HEK293 (cell line): ENCODE data around the gene LIN52.

Experiments
- CTCF ChIA-PET: fragments of 350-600 bp; formaldehyde crosslinking; extraction: SDS; loops from one replicate; lab custom pipeline; 2021; ENCODE audit warnings: antibody characterized with exemption; lab: Yijun Ruan, JAX
- POLR2A ChIA-PET: fragments of 300-600 bp; formaldehyde crosslinking; extraction: SDS; loops from one replicate; lab custom pipeline; 2020; ENCODE audit warnings: antibody characterized with exemption, inconsistent platforms; lab: Yijun Ruan, JAX
- H3K27ac ChIP-seq: fragments of 200-500 bp; sonication (Bioruptor generic); 2 replicates; pipeline ENCODE4 v1.5.1; 2014; ENCODE audit warnings: low read depth, low read length, control low read depth, inconsistent platforms; ENCODE audit errors: extremely low read depth
- H3K36me3 ChIP-seq, 2 experiments: fragments of 200-500 bp in 1 of 2; sonication (Bioruptor generic) in 1 of 2; 1 replicate in 1 of 2; 2 replicates in 1 of 2; pipeline ENCODE4 v1.5.1; 2014 to 2017; ENCODE audit warnings: inconsistent platforms in 2 of 2, low read length in 2 of 2; ENCODE audit not compliant: control insufficient read depth in 2 of 2, insufficient read depth in 1 of 2
- H3K4me1 ChIP-seq: fragments of 200-500 bp; sonication (Bioruptor generic); 2 replicates; pipeline ENCODE4 v1.5.1; 2014; ENCODE audit warnings: mild to moderate bottlenecking, low read length, inconsistent platforms; ENCODE audit not compliant: control insufficient read depth, insufficient read depth
- H3K4me3 ChIP-seq: 2 replicates; pipeline ENCODE4 v1.5.1; 2011; ENCODE audit warnings: low read depth, mild to moderate bottlenecking, control low read depth, low read length, moderate library complexity
- H3K9me3 ChIP-seq: fragments of 200-500 bp; sonication (Bioruptor generic); 2 replicates; pipeline ENCODE4 v1.5.1; 2014; ENCODE audit warnings: low read depth, low read length, inconsistent platforms; ENCODE audit not compliant: control insufficient read depth, insufficient read depth
- EGR2 ChIP-seq: fragments of 450-650 bp; formaldehyde crosslinking; IDR thresholded peaks from 2 replicates; pipeline ENCODE4 v1.5.1; 2016; ENCODE audit warnings: low read depth, missing biosample characterization, missing genetic modification characterization
- GLIS1 ChIP-seq: fragments of 450-650 bp; formaldehyde crosslinking; IDR thresholded peaks from 2 replicates; pipeline ENCODE4 v1.5.1; 2016; ENCODE audit warnings: missing biosample characterization, missing genetic modification characterization
- INSM2 ChIP-seq: fragments of 450-650 bp; formaldehyde crosslinking; IDR thresholded peaks from 2 replicates; pipeline ENCODE4 v1.5.1; 2016; ENCODE audit warnings: missing biosample characterization, missing genetic modification characterization
- KLF8 ChIP-seq: fragments of 450-650 bp; formaldehyde crosslinking; IDR thresholded peaks from 2 replicates; pipeline ENCODE4 v1.5.1; 2016; ENCODE audit warnings: missing biosample characterization, missing genetic modification characterization
- KLF9 ChIP-seq: fragments of 450-650 bp; formaldehyde crosslinking; IDR thresholded peaks from 2 replicates; pipeline ENCODE4 v1.5.1; 2016; ENCODE audit warnings: missing biosample characterization, missing genetic modification characterization, low read depth
- MEIS1 ChIP-seq: sonication (generic); formaldehyde crosslinking; IDR thresholded peaks from 2 replicates; pipeline ENCODE4 v1.8.1; 2022; ENCODE audit warnings: missing genetic modification reagents, mild to moderate bottlenecking, borderline replicate concordance
- SP2 ChIP-seq: fragments of 450-650 bp; formaldehyde crosslinking; IDR thresholded peaks from 2 replicates; pipeline ENCODE4 v1.5.1; 2016; ENCODE audit warnings: missing biosample characterization, missing genetic modification characterization
- YY2 ChIP-seq: fragments of 450-650 bp; formaldehyde crosslinking; IDR thresholded peaks from 2 replicates; pipeline ENCODE4 v1.5.1; 2016; ENCODE audit warnings: missing biosample characterization, missing genetic modification characterization
- ZBTB11 ChIP-seq: fragments of 450-650 bp; formaldehyde crosslinking; conservative IDR thresholded peaks from 2 replicates; pipeline ENCODE4 v1.5.1; 2016; ENCODE audit warnings: low read depth, missing biosample characterization, missing genetic modification characterization
- ZBTB17 ChIP-seq: fragments of 450-650 bp; formaldehyde crosslinking; IDR thresholded peaks from 2 replicates; pipeline ENCODE4 v1.5.1; 2016; ENCODE audit warnings: missing biosample characterization, missing genetic modification characterization
- ZBTB21 ChIP-seq: fragments of 450-650 bp; formaldehyde crosslinking; IDR thresholded peaks from 2 replicates; pipeline ENCODE4 v1.5.1; 2017; ENCODE audit warnings: missing biosample characterization, missing genetic modification characterization
- ZBTB8A ChIP-seq: fragments of 450-650 bp; formaldehyde crosslinking; IDR thresholded peaks from 2 replicates; pipeline ENCODE4 v1.5.1; 2016; ENCODE audit warnings: missing biosample characterization, missing genetic modification characterization
- ZNF133 ChIP-seq: fragments of 450-650 bp; formaldehyde crosslinking; IDR thresholded peaks from 2 replicates; pipeline ENCODE4 v1.5.1; 2016; ENCODE audit warnings: missing biosample characterization, missing genetic modification characterization
- ZNF184 ChIP-seq: fragments of 450-650 bp; IDR thresholded peaks from 2 replicates; pipeline ENCODE4 v1.5.1; 2018; ENCODE audit warnings: missing biosample characterization, mild to moderate bottlenecking, missing genetic modification characterization
- ZNF211 ChIP-seq: fragments of 450-650 bp; formaldehyde crosslinking; IDR thresholded peaks from 2 replicates; pipeline ENCODE4 v1.5.1; 2016; ENCODE audit warnings: low read depth, missing biosample characterization, missing genetic modification characterization
- ZNF23 ChIP-seq: fragments of 450-650 bp; formaldehyde crosslinking; IDR thresholded peaks from 2 replicates; pipeline ENCODE4 v1.5.1; 2016; ENCODE audit warnings: missing biosample characterization, missing genetic modification characterization, borderline replicate concordance
- ZNF354C ChIP-seq: fragments of 450-650 bp; formaldehyde crosslinking; IDR thresholded peaks from 2 replicates; pipeline ENCODE4 v1.5.1; 2016; ENCODE audit warnings: missing biosample characterization, missing genetic modification characterization, low read depth, borderline replicate concordance
- ZNF391 ChIP-seq: fragments of 450-650 bp; formaldehyde crosslinking; IDR thresholded peaks from 2 replicates; pipeline ENCODE4 v1.5.1; 2016; ENCODE audit warnings: low read depth, missing biosample characterization, missing genetic modification characterization, borderline replicate concordance
- ZNF548 ChIP-seq: fragments of 450-650 bp; formaldehyde crosslinking; IDR thresholded peaks from 2 replicates; pipeline ENCODE4 v1.5.1; 2016; ENCODE audit warnings: missing biosample characterization, missing genetic modification characterization
- ZNF585B ChIP-seq: fragments of 450-650 bp; formaldehyde crosslinking; IDR thresholded peaks from 2 replicates; pipeline ENCODE4 v1.5.1; 2016; ENCODE audit warnings: missing biosample characterization, missing genetic modification characterization
- ZNF670 ChIP-seq: fragments of 450-650 bp; formaldehyde crosslinking; IDR thresholded peaks from 2 replicates; pipeline ENCODE4 v1.5.1; 2016; ENCODE audit warnings: missing biosample characterization, missing genetic modification characterization, low read depth
- ZNF707 ChIP-seq: fragments of 450-650 bp; formaldehyde crosslinking; IDR thresholded peaks from 2 replicates; pipeline ENCODE4 v1.5.1; 2016; ENCODE audit warnings: missing biosample characterization, missing genetic modification characterization
- TF ChIP-seq, protein P1 (sequence below): fragments of 450-650 bp; formaldehyde crosslinking; IDR thresholded peaks from 2 replicates; pipeline ENCODE4 v1.5.1; 2016; ENCODE audit warnings: missing biosample characterization, missing genetic modification characterization
- TF ChIP-seq, protein P2 (sequence below): fragments of 450-650 bp; formaldehyde crosslinking; IDR thresholded peaks from 2 replicates; pipeline ENCODE4 v1.5.1; 2016; ENCODE audit warnings: missing biosample characterization, missing genetic modification characterization

The LIN52 gene

GRCh38 chr14:74065746-74066575, 18.8 kb upstream of the LIN52 start (continued):
- TF ChIP-seq ZBTB11 (no peak), ZNF670 (tag by site-specific recombination) (no peak), ZNF548 (tag by site-specific recombination) (no peak)
- TF ChIP-seq, protein P1, sequence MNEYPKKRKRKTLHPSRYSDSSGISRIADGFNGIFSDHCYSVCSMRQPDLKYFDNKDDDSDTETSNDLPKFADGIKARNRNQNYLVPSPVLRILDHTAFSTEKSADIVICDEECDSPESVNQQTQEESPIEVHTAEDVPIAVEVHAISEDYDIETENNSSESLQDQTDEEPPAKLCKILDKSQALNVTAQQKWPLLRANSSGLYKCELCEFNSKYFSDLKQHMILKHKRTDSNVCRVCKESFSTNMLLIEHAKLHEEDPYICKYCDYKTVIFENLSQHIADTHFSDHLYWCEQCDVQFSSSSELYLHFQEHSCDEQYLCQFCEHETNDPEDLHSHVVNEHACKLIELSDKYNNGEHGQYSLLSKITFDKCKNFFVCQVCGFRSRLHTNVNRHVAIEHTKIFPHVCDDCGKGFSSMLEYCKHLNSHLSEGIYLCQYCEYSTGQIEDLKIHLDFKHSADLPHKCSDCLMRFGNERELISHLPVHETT (tag by site-specific recombination), result no peak

DNA sequence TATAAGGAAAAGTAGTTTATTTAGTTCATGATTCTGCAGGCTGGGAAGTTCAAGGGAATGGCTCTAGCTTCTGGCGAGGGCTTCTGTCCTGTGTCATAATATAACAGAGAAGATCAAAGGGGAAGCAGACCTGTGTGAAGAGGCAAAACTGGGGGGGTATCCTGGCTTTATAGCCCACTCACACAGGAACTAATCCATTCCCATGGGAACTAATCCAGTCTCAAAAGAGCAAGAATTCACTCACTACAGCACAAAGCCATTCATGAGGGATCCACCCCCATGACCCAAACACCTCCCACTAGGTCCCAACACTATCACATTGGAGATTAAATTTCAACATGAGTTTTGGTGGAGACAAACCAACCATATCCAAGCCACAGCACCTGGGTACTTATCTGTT, 7.4 kb upstream of the LIN52 start:
- Histone ChIP-seq H3K36me3 (peaks cover 0 to 4% of the 10 kb centered on the region in 2 experiments; a peak in 2 of 3 replicates), H3K9me3 (no peaks in the 10 kb centered on the region), H3K4me3 (no peak overlapping the region), H3K4me1 (no peaks in the 10 kb centered on the region), H3K27ac (no peak overlapping the region)
- POLR2A ChIA-PET, result no interaction called here
- TF ChIP-seq ZNF184 (no peak), EGR2 (0 out of 2 replicates have a peak, but pooled peaks have one; percentile 13)
- CTCF ChIA-PET, result interaction anchor here (0.6 kb wide), 1 partner anchor 319 kb away, joined by 4 read pairs; no protein-coding TSS in a partner anchor

- H3K27ac ChIP-seq, result no peak overlapping the region
- ChIA-PET CTCF (interaction anchor here (0.7 kb wide), 1 partner anchor 22 kb away, joined by 3 read pairs; no protein-coding TSS in a partner anchor), POLR2A (no interaction called here)
Measured at GRCh38 chr14:74080820-74081460, 3.8 kb upstream of the LIN52 start.

DNA sequence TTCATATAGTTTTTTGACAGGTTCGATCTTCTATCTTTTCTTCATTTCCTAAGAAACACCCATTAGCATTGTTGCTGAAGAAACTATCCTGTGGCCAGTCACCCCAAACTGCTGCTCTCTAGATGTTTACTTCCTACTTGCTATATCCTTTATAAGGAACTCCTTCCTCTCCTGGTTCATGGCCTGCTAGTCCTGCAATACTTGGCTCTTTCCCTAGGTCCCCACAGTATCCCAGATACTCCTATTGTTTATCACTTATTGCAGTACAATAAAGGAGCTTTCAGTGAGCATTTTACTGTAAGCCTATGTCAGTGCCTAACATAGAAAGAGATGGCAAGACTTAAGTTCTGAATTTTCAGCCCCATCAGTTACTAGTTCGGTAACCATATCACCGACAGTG, 3.3 kb upstream of the LIN52 start:
- no peak overlapping the region for H3K27ac ChIP-seq
- H3K4me1 ChIP-seq, result peaks cover 6% of the 10 kb centered on the region; the same call in 1 of the 2 replicates
- H3K4me3 ChIP-seq, result no peak overlapping the region
- POLR2A ChIA-PET, result no interaction called here
- H3K36me3 ChIP-seq, result no peaks in the 10 kb centered on the region; a peak in 1 of 3 replicates
- CTCF ChIA-PET, result no interaction called here
- no peaks in the 10 kb centered on the region for H3K9me3 ChIP-seq
- TF ChIP-seq KLF9 (tag by site-specific recombination) (no peak), YY2 (tag by site-specific recombination) (no peak), ZNF585B (tag by site-specific recombination) (no peak), KLF8 (tag by site-specific recombination) (no peak), ZBTB17 (tag by site-specific recombination) (no peak), ZNF391 (tag by site-specific recombination) (no peak), ZNF707 (no peak), ZNF354C (tag by site-specific recombination) (no peak), SP2 (tag by site-specific recombination) (no peak), INSM2 (tag by site-specific recombination) (no peak), ZBTB8A (no peak), MEIS1 (CRISPR knock-in tag) (no peak)
- TF ChIP-seq, protein P2, sequence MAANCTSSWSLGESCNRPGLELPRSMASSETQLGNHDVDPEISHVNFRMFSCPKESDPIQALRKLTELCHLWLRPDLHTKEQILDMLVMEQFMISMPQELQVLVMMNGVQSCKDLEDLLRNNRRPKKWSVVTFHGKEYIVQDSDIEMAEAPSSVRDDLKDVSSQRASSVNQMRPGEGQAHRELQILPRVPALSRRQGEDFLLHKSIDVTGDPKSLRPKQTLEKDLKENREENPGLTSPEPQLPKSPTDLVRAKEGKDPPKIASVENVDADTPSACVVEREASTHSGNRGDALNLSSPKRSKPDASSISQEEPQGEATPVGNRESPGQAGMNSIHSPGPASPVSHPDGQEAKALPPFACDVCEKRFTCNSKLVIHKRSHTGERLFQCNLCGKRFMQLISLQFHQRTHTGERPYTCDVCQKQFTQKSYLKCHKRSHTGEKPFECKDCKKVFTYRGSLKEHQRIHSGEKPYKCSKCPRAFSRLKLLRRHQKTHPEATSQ (tag by site-specific recombination), result no peak

More at GRCh38 chr14:74080820-74081460, 3.8 kb upstream of the LIN52 start:
- H3K36me3 ChIP-seq, result no peaks in the 10 kb centered on the region
- H3K4me3 ChIP-seq, result no peak overlapping the region
- peaks cover 6% of the 10 kb centered on the region; the same call in 1 of the 2 replicates for H3K4me1 ChIP-seq
- TF ChIP-seq ZNF23 (tag by site-specific recombination) (no peak), ZNF133 (tag by site-specific recombination) (peak; percentile 89), GLIS1 (no peak), ZNF211 (tag by site-specific recombination) (no peak), ZBTB21 (no peak)
- no peaks in the 10 kb centered on the region for H3K9me3 ChIP-seq
